HEK293T (cell line): Measurements from ENCODE around the gene FTHL17.

Source experiments
- BHLHE40 ChIP-seq: fragments of 450-650 bp; IDR thresholded peaks from 2 replicates; pipeline ENCODE4 v1.6.1; 2016; ENCODE audit warnings: mild to moderate bottlenecking, moderate library complexity, borderline replicate concordance
- FOXA1 ChIP-seq: fragments of 450-650 bp; IDR thresholded peaks from 2 replicates; pipeline ENCODE4 v1.6.1; 2016; ENCODE audit warnings: mild to moderate bottlenecking
- FOXK2 ChIP-seq: fragments of 450-650 bp; IDR thresholded peaks from 2 replicates; pipeline ENCODE4 v1.6.1; 2016; ENCODE audit warnings: mild to moderate bottlenecking
- FOXM1 ChIP-seq: fragments of 450-650 bp; IDR thresholded peaks from 2 replicates; pipeline ENCODE4 v1.6.1; 2017; ENCODE audit warnings: mild to moderate bottlenecking, borderline replicate concordance
- HDGF ChIP-seq: fragments of 450-650 bp; IDR thresholded peaks from 2 replicates; pipeline ENCODE4 v1.6.1; 2017; ENCODE audit warnings: antibody characterized with exemption, borderline replicate concordance
- LEF1 ChIP-seq: fragments of 450-650 bp; IDR thresholded peaks from 2 replicates; pipeline ENCODE4 v1.6.1; 2017; ENCODE audit warnings: mild to moderate bottlenecking, borderline replicate concordance
- NFRKB ChIP-seq: fragments of 450-650 bp; IDR thresholded peaks from 2 replicates; pipeline ENCODE4 v1.6.1; 2016; ENCODE audit warnings: mild to moderate bottlenecking, moderate library complexity
- PKNOX1 ChIP-seq: fragments of 450-650 bp; IDR thresholded peaks from 2 replicates; pipeline ENCODE4 v1.6.1; 2016
- SP1 ChIP-seq: fragments of 450-650 bp; IDR thresholded peaks from 2 replicates; pipeline ENCODE4 v1.6.1; 2017
- SUZ12 ChIP-seq: fragments of 450-650 bp; IDR thresholded peaks from 2 replicates; pipeline ENCODE4 v1.6.1; 2016; ENCODE audit warnings: mild to moderate bottlenecking
- ZNF384 ChIP-seq: fragments of 450-650 bp; IDR thresholded peaks from 2 replicates; pipeline ENCODE4 v1.6.1; 2016

DNA sequence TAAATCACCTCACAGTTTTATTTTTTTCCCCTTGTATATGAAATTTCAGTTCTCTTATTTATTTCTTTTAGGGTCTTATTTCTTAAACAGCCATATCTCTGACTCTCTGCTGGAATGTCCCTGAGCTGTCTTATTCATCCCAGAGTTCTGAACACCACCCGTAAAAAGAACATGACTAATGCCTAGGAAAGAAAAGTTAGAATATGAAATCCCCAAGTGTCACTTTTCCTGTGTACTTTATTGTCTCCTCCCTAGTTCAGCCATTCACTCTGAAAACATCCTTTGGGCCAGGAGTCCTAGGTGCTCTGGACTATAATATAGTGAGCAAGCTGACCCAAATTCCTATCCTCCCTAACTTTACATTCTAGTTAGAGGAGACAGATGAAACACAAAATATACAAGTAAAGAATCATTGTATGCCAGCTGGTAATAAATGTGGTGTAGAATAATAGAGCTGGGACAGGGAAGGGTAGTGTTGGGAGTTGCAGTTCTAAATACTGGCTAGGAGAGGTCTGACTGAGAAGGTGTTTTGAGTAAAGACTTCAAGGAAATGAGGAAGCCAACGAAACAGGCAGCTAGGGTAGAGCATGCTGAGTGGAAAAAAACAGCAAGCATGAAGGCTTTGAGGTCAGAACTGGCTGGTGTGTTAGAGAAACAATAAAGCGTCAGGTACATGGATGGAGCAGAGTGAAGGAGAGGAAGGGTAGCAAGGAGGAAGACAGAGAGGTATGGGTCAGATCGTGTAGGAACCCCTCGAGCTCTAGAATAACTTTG lies 40.6 kb upstream of the FTHL17 start:
- no peak for TF ChIP-seq FOXM1
- TF ChIP-seq BHLHE40 = no peak
- TF ChIP-seq ZNF384 = no peak
- no peak for TF ChIP-seq NFRKB
- TF ChIP-seq FOXA1 = no peak
- TF ChIP-seq HDGF = no peak
- no peak for TF ChIP-seq SUZ12
- TF ChIP-seq LEF1 = no peak
- no peak for TF ChIP-seq SP1
- no peak for TF ChIP-seq PKNOX1
- TF ChIP-seq FOXK2 = no peak
